NCI-H1694 treated with DMSO at 0.1 percent for 48 hours (cell line): ENCODE measurements around the gene RAB13.

Source experiments
- DNase-seq: peaks from one replicate; lab custom pipeline; 2025; lab: John Stamatoyannopoulos, UW

Gene RAB13

GRCh38 chr1:153954826-153955225 is 31.3 kb downstream of the RAB13 start:
- no peak for DNase-seq

DNA sequence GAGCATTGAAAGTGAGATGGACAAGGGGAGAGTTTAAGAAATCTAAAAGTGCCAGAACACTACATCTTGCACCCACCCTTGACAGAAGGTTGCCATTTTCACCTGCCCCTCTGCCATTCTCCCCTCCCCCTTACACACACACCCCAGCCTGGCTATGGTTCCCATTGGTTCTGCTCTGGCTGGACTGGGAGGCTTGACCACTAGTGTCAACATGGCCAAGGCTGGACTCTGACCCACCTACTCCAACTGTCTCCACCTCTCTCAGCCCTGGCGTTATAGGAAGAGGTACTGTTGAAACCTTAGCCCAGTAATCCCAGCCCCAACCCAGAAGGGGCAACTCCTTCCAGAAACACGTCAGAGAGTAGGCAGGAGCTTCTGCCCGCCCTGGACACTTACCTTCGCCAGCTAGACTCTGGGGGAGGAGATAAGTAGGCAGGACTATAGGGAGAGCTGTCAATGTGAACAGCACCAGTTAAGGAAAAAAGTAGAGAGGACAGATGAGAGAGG is 32.2 kb downstream of the RAB13 start:
- no peak for DNase-seq

DNA sequence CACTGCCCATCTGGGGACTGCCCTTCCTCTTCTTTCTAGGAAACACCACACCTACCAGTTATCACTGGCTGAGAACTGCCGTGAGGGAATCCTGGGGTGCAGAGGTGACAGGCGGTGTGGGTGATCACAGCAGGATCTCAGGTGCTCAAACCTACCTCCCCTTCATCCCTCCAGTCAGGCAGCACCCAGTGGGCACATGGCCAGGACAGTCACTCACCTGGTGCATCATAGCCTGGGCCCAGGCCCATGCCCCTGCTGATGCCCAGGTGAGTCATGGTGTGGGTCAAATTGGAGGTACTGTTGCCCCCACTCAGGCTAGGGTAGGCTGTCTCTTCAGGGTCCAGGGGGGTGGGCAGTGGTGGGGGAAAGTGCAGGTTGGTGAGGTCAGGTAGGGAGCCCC is 34.3 kb downstream of the RAB13 start:
- DNase-seq: no peak

- no peak for DNase-seq
Observed at GRCh38 chr1:153951183-153951582, 35.0 kb downstream of the RAB13 start.

GRCh38 chr1:153946622-153947241 is 39.4 kb downstream of the RAB13 start, which contains the start of gene DENND4B:
TSS of gene DENND4B (minus strand) at chr1:153946718. CDS start at chr1:153944374, 2,344 bp downstream.
- peak; percentile 67 for DNase-seq

DNA sequence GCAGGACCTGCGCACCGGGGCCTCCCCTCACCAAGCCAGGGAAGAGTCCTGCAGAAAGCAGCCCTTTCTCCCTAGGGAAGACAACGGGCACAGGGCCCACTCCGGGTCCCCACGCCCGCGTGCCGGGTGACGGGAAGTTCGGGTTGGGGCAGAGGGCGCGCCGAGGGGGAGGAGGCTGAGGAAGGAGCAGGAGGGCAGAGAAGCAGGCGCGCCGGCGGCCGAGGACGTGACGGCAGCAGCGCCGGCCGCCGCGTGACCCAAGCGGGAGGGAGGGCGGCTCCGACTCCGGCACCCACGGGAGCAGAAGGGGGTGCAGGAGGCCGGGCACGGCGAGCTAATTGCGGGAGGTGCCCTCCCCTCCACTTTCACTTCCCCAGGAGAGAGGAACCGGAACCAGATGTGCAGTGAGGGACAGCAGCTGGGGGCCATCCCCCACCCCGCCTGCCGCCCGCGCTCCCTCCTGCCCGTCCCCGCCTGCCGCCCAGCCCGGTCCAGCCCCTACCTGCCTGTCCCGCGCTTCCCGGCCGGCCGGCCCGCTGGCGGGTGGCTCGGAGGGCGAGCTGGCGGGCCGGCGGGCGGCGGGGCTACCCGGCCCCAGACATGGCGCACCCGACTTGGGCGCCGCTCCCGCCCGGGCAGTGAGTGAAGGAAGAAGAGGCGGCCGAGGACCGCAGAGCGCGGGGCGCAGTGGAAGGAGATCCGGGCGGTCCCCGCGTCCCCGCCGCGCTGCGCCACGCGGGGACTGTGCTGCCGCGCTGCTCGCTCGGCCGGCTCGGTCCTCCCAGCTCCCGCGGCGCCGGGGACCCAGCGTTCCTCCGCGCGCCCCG is 40.1 kb downstream of the RAB13 start:
- DNase-seq: peak; percentile 50

GRCh38 chr1:153945131-153945794 is 40.9 kb downstream of the RAB13 start:
- DNase-seq: no peak

DNA sequence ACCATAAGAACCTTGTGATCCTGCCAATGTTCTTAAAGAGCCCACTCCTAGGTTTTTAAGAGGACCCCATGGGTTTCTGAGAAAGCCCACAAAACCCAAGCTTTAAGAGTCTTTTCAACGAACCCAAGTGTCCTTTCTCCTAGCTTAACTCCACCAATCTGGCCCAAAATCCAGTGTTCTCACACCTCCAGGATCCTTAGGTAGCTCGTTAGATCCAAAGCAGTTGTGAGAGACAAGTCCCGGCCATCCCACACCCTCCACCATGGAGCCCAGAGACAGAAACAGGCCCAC is 41.4 kb downstream of the RAB13 start:
- DNase-seq: no peak

DNA sequence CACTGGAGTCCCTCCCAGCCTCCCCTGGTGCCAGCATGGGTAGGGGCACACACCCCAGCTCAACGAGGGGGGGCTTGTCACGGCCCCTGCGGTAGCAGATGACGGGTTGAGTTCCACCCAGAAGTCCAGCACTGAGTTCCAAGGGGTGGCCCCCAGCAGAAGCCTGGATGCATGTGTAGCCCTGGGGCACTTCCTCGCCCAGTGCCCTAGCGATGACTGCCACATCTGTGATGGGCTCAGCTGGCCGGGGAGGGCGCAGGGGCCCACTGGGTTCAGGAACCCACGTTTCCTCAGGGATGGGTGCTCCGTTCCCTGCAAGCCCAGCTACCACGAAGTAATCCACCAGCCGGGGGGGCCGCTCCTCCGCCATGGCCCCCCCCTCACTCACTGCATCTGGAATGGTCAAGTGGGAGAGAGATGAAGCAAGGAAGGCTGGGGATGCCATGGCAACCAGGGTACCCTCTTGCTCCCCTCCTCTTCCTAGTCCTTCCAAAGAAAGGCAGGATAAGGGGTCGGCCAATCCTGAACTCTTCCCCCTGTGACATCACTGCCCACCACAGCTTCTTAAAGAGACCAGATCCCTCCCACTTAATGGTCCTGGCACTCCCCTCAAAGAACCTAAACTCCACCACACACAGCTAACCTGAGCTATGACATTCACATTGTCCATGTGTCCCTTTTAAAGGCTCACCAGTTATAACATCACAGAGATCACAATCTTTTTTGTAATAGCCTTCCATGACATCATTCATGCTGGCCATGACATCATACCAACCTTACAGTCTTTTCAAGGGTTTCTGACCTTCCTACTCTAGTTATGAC is 41.9 kb downstream of the RAB13 start:
- no peak for DNase-seq

DNA sequence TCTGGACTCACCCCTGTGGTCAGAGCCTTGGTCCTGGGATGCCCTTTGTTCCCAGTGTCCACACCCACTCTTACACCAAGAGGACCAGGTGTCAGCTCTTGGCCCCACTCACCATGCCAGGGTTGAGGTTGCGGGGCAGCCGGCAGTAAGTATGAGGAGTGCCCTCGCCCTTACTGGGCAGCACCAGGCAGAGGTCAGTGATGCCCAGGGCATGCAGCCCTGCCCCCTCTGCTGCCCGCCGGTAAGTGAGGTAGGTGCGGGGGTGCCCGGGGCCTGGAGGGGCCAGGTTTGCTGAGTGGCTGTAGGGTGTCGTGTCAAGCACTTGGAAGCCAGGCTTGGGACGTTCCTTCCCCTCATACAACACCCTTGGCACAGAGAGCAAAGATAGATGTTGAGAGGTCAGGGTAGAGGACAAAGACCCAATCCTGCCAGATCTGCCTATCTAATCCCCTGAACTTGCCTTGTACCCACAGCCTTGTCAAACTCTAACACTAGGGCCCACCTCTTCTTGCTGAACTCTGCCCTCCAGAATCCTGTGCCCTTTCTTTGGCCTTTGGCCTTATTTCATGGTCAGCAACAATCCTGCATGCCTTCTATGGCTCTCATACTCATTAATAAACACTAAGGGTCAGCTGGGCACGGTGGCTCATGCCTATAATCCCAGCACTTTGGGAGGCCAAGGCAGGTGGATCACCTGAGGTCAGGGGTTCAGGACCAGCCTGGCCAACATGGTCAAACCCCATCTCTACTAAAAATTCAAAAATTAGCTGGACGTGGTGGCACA is 43.2 kb downstream of the RAB13 start:
- DNase-seq: no peak

GRCh38 chr1:153941826-153942725 is 44.1 kb downstream of the RAB13 start:
- DNase-seq: no peak

DNA sequence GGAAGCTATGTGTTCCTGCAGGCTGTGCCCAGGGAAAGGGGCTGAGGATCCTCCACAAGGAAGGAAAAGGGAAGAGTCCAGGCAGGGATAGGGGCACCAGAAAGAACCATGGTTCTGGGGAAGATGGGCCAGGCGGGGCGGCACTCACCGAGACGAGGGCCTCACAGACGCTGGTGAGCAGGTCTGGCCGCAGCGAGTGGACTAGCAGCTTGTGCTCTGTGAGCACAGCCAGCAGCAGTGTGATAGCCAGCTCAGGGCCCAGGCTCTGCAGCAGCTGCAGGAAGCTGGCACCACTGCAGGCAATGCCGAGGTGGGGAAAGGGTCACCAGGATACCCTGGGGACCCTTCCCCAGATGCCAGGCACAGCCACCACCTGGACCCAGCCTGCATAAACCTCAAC is 45.4 kb downstream of the RAB13 start:
- DNase-seq: no peak

DNA sequence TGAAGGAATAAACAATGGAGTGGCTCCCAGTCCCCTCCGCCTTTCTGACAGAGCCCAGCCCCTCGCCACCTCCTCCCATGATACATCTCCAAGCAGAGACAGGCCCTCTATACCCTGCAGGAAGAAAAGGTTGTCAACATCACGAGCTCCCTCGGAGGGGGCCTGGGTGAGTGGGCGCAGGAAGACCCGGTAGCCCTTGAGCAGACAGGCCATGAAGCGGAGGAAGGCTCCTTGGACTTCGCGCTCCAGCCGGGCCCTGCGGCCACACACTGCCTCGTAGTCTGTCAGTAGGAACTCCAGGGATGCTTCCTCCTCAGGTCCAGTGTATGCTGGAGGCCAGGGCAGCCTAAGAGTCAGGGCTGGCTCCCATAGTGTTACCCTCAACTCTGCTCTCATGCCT is 46.7 kb downstream of the RAB13 start:
- no peak for DNase-seq

- no peak for DNase-seq
Observed at GRCh38 chr1:153938996-153939395, 47.1 kb downstream of the RAB13 start.

GRCh38 chr1:153937331-153937730 is 48.8 kb downstream of the RAB13 start:
- no peak for DNase-seq

DNA sequence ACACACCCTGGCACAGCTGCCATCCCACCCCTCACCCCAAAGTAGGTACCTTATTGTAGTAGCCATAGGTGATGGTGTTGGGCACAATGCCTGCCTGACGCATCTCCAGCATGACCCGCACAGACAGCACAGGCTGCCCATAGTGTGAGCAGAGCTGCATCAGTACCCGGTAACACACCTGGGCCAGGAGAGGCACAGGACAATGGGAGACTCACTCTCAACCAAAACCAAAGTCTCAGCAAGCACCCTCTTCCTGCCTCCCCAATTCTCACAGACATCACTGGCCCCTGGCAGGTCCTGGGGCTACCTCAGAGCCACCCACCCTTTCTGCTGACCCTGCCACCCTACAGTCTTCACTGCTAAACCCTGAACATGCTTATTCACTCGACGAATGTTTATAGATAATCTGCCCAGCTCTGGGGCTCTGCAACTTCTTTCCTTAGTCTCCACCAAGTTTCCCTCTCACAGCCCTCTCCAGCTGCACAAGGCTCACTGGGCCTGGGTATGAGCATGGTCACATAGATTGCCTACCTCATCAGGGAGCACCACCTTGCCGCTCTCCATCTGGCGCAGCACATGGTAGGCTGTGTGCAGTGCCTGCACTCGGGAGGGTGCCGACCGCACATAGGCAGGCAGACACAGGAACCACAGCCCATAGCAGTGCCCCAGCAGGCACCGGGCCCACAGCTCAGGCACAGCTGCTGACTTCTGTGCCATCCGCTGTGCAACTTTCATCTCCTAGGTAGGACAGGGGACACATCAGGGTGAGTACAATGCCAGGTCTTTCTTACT is 49.9 kb downstream of the RAB13 start:
- peak; percentile 41 for DNase-seq

- no peak for DNase-seq
Observed at GRCh38 chr1:153934746-153935145, 51.4 kb downstream of the RAB13 start.

DNA sequence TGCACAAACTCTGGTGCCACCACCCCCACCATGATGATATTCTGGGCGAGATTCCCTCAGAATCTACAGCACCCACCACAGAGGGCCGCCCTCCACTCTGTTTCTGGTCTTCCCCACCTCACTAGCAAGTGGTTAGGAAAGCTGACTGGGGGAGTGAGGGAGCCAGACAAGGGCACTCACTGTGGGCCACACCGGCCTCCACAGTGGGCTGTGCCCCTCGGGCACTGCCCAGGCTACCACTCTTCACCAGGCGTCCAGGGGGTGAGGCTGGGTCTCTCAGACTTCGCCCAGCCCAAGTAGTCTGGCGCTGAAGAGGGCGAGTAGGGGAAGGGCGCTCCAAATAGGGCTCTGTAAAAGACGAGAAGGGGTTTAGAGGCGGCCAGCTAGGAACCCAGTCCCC is 52.2 kb downstream of the RAB13 start:
- DNase-seq: no peak

DNA sequence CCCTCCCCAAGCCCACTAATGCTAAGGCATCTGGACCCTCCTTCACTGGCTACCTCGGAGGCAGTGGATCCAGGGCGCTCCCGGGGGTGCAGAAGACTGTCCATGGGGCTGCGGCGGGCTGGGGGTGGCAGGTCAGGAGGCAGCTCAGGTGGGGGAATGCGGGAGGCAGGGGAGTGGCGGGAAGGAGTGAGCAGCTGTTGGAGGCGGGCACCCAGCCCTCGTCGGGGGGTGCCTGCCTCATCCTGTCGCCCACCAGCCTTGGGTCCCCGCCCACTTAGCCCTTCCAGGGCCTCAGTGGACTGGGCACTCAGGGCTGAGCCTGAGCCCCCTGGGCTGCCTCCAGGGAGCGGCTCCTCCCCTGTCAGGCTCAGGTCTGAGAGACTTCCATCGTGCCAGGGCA is 52.7 kb downstream of the RAB13 start:
- DNase-seq: no peak
